Measurements from ENCODE around the gene OSBPL2. TPM values are rescaled to one million over a fixed set of nuclear protein-coding genes. Genes with fewer than 3 reads are reported as not detected.

OSBPL2 gene
- total and polyA plus RNA-seq, 12 donors, result 12.6 to 55.7 (median 39.8) TPM

- WGBS, 2 donors, result 36 to 44% methylated on average over 17 of the region's 17 CpGs
- H3K36me3 ChIP-seq, result peaks cover 0 to 29% (median 0%) of the 10 kb centered on the region in 9 donors
- peak; percentile 3 to 79 (median 34) for ATAC-seq
- no peaks in the 10 kb centered on the region for H3K9me3 ChIP-seq
- H3K27me3 ChIP-seq, result no peaks in the 10 kb centered on the region
- DNase-seq, result no peak
- intact Hi-C loops (cut with DNase I), result loop anchor here in 1 of 10 donors (5.0 kb wide), 1 partner anchor 62 kb away; the partner anchor contains the start of gene MTG2
- peaks cover 16 to 99% (median 76%) of the 10 kb centered on the region in 9 donors for H3K4me1 ChIP-seq
- peak overlapping the region in 8 of 10 donors; percentile 40 to 94 (median 76) for H3K27ac ChIP-seq
- TF ChIP-seq CTCF (IDR thresholded peaks at IDR 0.05), result no peak
- peak overlapping the region in 1 of 10 donors; percentile 10 for H3K4me3 ChIP-seq
These were observed 6.4 kb downstream of the OSBPL2 start for GRCh38 chr20:62244644-62245108.

- DNase-seq, result no peak
- no peak for TF ChIP-seq CTCF (IDR thresholded peaks at IDR 0.05)
These were observed 7.6 kb downstream of the OSBPL2 start for GRCh38 chr20:62245911-62246280.

GRCh38 chr20:62246431-62246830 is 8.1 kb downstream of the OSBPL2 start:
- H3K27me3 ChIP-seq, result no peaks in the 10 kb centered on the region
- H3K27ac ChIP-seq, result peak overlapping the region in 8 of 10 donors; percentile 58 to 94 (median 72)
- TF ChIP-seq CTCF (IDR thresholded peaks at IDR 0.05), result no peak
- no peaks in the 10 kb centered on the region for H3K9me3 ChIP-seq
- ATAC-seq (peak in 3 of 8 donors; percentile 3 to 43 (median 28)), DNase-seq (no peak)
- intact Hi-C loops (cut with DNase I), result no loop called here
- H3K4me3 ChIP-seq, result no peak overlapping the region
- H3K4me1 ChIP-seq, result peaks cover 16 to 85% (median 65%) of the 10 kb centered on the region in 9 donors
- peaks cover 0 to 21% (median 0%) of the 10 kb centered on the region in 9 donors for H3K36me3 ChIP-seq
- WGBS, 2 donors, result 75 to 77% methylated on average over 8 of the region's 8 CpGs

More at GRCh38 chr20:62245911-62246280, 7.6 kb downstream of the OSBPL2 start:
- 88 to 92% methylated on average over 19 of the region's 19 CpGs for WGBS, 2 donors
- Histone ChIP-seq H3K36me3 (peaks cover 0 to 27% (median 0%) of the 10 kb centered on the region in 9 donors), H3K4me3 (no peak overlapping the region), H3K4me1 (peaks cover 16 to 90% (median 69%) of the 10 kb centered on the region in 9 donors), H3K27me3 (no peaks in the 10 kb centered on the region), H3K27ac (peak overlapping the region in 7 of 10 donors; percentile 58 to 94 (median 80)), H3K9me3 (no peaks in the 10 kb centered on the region)
- intact Hi-C loops (cut with DNase I), result no loop called here
- peak in 1 of 8 donors; percentile 11 for ATAC-seq

GRCh38 chr20:62246872-62247652 is 8.7 kb downstream of the OSBPL2 start:
- Histone ChIP-seq H3K4me3 (no peak overlapping the region), H3K9me3 (no peaks in the 10 kb centered on the region), H3K4me1 (peaks cover 16 to 82% (median 59%) of the 10 kb centered on the region in 9 donors), H3K27me3 (no peaks in the 10 kb centered on the region), H3K36me3 (peaks cover 0 to 16% (median 0%) of the 10 kb centered on the region in 9 donors), H3K27ac (peak overlapping the region in 8 of 10 donors; percentile 58 to 94 (median 72))
- WGBS, 2 donors, result 48 to 52% methylated on average over 22 of the region's 22 CpGs
- DNase-seq, result peak; percentile 58 to 59
- peak; percentile 43 to 88 (median 79) for ATAC-seq
- intact Hi-C loops (cut with DNase I), result no loop called here
- no peak for TF ChIP-seq CTCF (IDR thresholded peaks at IDR 0.05)
